ENCODE data around the gene JPH2.
A peak's percentile ranks its signal among the peaks of the same experiment; 100 is the strongest.

Gene JPH2

DNA sequence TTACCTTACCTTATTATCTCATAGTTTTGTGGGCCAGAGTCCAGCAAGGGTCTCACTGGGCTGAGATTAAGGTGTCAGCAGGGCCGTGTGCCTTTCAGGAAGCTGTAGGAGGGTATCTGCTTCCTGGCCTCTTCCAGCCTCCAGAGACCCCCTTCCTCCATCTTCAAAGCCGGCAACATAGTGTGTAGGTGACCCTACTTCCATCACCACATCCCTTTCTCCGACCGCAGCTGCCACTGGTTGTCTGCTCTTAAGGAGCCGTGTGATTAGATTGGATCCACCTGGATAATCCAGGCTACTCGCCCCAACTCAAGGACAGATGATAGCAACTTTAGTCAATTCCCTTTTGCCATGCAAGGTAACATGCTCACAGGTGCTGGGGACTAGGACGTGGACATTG is 91.2 kb downstream of the JPH2 start:
- DNase-seq: no peak

GRCh38 chr20:44093249-44093582 is 93.8 kb downstream of the JPH2 start:
- no peak for DNase-seq

DNA sequence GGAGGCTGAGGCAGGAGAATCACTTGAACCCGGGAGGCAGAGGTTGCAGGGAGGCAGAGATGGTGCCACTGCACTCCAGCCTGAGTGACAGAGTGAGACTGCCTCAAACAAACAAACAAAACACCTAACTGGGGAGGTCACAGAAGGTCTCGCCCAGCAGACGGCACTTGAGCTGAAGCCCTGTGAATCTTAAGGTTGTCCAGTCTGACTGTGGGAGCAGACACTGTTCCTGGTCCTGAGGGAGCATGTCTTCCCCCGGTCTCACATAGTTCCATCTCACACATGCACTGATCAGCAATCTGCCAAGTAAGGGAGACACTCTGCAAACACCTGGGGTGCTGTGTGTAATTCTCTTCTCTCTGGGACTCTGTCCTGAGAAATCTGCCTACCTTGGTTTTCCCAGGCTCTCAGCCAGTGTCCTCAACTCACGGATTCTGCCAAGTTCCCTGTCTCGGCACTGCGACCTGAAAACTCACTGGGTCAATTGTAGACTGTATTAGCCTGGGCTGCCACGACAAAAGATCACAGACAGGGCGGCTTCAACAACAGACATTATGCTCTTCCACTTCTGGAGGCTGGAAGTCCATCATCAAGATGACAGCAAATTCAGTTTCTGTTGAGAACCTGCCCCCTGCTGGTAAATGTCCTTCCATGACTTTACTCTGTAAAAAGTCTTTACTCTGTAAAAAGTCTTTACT is 94.3 kb downstream of the JPH2 start:
- DNase-seq: no peak

- no peak for DNase-seq
Observed at GRCh38 chr20:44091026-44091425, 96.0 kb downstream of the JPH2 start.

DNA sequence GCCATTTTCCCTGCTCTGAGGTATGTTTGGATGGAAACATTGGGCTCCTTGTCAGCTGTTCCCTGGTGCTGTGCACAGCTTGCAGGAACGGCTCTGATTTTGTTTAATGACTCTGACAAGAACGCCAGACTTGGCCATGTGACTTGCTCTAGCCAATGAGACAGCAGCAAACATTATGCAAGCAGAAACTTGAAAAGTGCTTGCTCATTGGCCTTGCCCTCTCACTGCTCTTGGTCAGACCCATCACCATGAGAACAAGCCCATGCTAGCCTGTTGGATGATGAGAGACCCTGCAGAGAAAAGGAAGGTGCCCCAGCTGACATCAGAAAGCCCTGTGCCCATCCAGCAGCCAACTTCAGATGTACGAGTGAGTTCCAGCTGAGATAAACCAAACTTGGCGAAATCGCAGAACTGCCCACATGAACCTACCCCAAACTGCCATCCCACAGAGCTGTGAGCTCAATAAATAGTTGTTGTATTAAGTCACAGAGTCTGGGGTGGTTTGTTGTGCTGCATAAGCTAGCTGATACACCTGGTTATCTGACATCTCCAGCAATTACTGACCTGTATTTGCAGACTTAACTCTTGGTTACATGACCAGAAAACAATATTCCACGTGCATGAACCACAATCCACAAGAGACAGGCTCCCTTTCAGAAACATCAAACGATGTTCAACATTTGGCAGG is 96.9 kb downstream of the JPH2 start:
- DNase-seq: no peak

DNA sequence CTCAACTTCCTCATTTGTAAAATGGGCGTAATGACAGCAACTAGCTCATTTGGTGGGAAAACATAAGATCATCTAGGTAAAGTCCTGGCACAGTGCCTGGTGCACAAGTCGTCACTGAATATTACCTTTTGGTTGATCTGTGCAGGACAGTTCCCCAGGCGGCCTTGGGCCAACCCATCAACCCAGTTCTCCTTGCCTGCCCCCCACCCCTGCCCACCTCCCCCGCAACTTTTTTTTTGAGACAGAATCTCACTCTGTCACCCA is 99.2 kb downstream of the JPH2 start:
- no peak for DNase-seq

GRCh38 chr20:44087051-44087856 is 99.7 kb downstream of the JPH2 start:
- DNase-seq: no peak

DNA sequence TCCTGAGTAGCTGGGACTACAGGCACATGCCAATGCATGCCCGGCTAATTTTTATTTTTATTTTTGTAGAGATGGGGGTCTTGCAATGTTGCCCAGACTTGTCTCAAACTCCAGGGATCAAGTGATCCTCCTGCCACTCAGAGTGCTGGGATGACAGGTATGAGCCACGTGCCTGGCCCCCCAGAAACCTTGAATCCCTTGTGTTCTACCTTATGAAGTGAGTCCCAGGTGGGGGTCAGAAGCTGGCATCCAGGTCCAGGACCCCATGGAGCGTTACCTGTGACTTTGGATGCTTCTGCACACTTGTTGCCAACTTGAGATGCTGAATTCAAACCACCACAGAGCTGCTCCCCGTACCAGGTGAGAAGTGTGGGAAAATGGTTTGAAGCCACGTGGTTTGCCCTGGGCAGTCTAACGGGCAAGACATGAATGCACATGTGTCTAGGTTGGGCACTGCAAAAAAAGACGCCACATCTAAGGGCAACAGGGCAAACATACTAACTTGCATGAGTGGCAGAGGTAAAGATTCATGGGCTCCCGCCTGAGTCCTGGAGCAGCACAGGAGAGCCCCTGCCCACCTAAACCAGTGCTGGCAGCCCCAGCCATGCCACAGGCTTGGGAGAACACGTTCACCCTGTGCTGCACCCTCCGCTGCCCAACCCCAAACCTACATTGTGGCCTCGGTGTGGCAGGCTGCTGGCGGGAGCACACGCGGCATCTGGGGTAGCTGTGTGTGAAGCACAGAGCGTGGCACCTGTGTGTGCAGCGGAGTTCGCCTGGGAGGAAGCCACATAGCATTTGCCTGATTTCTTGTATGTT is 101.2 kb downstream of the JPH2 start:
- no peak for DNase-seq

DNA sequence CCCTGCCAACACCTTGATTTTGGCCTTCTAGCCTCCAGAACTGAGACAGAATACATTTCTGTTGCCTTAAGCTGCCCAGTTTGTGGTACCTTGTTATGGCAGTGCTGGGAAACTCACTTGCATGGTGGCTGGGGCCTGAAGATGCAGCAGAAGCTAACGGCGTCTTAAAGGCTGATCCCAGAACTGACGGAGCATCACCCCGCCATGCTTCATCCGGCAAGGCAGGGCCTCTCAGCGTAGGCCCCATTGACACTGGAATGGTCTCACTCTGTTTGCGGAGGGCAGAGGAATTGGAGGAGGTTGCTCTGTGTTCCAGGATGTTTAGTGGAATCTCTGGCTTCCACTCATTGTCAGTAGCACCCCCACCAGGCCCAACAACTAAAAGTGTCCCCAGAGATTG is 102.1 kb downstream of the JPH2 start:
- no peak for DNase-seq

GRCh38 chr20:44084439-44084838 is 102.5 kb downstream of the JPH2 start:
- no peak for DNase-seq

DNA sequence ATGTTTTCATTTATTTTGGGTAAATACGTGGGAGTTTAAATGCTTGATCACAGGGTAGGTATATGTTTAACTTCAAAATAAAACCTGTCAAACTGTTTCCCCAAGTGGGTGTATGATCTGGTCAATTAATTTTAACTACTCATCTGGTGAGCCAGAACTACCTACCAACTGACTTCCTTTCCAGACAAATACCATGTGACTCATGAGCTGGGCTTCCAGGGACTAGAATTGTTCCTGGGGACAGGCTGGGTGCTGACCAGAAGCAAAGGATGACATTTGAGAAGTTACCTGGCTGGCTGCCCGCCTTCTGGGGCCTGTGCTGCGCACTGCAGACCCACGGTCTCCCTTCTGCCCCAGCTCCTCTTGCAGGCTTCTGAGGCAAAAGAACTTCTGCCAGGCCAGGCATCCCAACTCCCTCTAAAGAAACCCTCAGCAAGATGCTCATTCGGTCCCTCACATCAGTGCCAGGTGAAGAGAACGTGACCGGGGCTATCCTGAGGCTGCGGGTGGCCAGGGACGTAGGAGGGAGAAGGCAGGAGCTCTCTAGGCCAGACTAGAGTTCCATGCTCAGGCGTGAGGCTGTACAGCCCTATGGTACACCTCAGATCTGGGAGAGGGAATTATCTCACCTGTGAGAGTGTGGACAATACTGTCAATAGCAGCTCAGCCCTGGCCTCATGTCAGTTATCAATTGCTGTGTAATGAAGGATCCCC is 103.6 kb downstream of the JPH2 start:
- DNase-seq: peak; percentile 23

DNA sequence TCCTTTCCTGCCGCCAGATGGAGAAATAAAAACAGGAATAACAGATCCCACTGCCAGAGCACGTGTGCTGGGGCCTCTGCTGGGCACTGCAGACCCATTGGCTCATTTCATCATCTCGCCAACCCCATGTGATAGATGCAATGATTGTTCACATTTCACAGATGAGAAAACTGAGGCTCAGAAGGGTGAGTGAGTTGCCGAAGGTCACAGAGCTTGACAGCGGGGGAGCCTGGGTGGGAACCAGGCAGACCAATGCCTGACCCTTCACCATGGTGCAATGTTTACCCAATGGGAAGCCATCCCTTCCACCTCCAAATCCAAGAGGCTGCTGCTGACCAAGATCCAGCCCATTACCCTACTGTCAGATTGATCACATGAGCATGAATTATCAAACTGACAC is 105.1 kb downstream of the JPH2 start:
- DNase-seq: no peak

DNA sequence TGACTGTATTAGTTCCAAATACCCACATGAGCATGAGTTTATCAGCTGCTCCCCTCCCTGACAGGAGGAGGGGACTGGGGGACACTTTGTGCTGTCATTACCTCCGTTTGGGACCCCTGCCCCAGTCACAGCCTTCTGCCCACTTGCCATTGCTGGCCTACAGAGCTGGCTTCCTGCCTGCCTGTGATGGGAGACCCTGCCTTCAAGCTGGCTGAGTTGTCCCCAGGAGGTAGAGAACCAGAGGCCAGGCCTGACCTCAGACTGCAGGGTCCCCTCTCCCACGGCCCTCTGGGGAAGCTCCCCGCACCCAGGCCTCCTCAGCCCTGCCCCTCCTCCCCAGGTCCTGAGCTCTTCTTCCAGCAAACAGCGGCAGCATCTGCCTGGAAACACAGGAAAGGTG is 105.5 kb downstream of the JPH2 start:
- no peak for DNase-seq

DNA sequence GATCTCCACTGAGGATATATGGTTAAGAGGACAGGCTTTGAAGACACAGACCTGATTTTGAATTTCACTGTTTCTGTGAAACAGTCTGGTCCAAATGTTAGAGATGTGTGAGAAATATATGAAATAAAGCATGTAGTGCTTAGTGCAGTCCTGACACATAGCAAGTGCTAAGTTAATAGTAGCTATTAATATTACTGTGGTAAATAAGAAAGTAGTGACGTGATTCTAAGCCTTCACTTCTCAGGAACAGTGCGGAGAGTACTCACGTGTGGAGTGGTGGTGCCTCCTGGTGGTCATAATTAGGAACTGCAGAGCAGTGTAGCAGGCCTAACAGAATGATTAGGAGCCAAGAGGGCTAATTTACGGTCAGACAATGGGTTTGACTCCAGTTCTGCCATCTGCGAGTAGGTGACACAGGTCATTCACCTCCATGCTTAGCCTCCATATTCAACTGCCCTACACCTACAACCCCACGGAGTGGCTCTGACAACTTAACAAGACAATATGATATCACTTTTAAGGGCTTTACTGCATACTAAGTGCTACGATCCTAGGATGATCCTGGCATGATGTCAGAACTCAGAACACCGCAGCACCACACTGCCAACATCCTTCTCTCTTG is 106.2 kb downstream of the JPH2 start:
- peak; percentile 65 for DNase-seq

DNA sequence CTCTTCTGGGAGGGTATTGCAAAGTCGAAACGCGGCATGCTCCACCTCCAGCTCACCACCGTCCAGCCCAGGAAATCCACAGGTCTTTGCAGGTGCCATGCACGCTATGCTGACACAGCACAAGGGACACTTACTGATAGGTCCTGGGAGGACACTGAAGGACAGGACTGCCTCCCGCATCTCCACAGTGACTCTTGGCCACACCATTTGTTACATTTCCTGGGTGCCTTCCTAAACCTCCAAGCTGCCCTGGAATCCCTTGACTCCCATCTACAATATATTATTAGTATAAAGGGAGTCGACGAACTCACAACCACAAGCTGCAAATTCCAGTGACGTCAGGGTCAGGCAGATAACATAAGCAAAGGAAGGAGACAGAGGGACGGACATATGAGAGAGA is 106.9 kb downstream of the JPH2 start:
- DNase-seq: no peak

DNA sequence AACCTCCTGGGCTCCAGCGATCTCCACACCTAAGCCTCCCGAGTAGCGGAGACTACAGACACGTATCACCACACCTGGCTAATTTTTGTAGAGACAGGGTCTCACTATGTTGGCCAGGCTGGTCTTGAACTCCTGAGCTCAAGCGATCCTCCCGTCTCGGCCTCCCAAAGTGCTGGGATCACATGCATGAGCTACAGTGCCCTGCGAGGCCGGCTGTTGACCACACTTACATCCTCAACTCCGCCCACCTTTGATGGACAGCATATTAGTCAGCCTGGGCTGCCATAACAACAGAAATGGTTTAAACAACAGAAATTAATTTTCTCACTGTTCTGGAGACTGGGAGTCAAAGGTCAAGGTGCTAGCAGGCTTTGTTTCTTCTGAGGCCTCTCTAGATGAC is 107.7 kb downstream of the JPH2 start:
- DNase-seq: no peak

- no peak for DNase-seq
Observed at GRCh38 chr20:44075950-44076232, 111.1 kb downstream of the JPH2 start.

- no peak for DNase-seq
Observed at GRCh38 chr20:44075191-44075949, 111.6 kb downstream of the JPH2 start.

GRCh38 chr20:44074252-44075151 is 112.5 kb downstream of the JPH2 start:
- no peak for DNase-seq

DNA sequence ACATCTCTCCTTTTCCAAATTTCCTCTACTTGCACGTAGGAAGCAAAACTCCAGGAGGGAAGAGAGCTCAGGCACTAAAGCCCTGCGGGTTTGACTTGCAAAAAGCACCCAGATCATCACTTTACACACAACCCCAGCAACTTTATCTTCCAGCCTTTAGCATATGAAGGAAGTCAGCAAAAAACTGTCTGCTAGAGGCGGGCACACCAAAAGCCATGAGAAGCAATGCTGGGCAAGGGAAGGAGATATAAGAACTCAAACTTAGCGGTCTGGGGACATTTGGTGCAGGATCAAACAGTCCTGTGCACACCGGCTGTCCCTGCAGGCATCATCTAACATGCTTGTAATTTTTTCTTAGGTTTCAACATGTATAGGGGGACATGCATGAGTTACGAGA is 113.3 kb downstream of the JPH2 start:
- DNase-seq: no peak

Measured in NCI-H1092 (cell line).